HG03108 (cell line): Measurements from ENCODE around the gene ZNF77.
"Not testable (repeated sequence)": the region's sequence is repeated elsewhere in the genome, so short reads cannot be mapped to it uniquely, and the experiment has no call there.

Source experiments
- ATAC-seq: cut with Tn5 transposase; IDR thresholded peaks from one replicate; pipeline ENCODE4 v1.9.1; 2021; ENCODE audit warnings: moderate library complexity; ENCODE audit not compliant: unreplicated experiment

The ZNF77 gene

GRCh38 chr19:2923510-2923909, 21.3 kb downstream of the ZNF77 start:
- no peak for ATAC-seq

GRCh38 chr19:2922987-2923386, 21.8 kb downstream of the ZNF77 start:
- ATAC-seq = no peak

- no peak for ATAC-seq
Observed at GRCh38 chr19:2917275-2918184, 27.2 kb downstream of the ZNF77 start.

GRCh38 chr19:2912306-2912705, 32.5 kb downstream of the ZNF77 start:
- no peak for ATAC-seq

GRCh38 chr19:2906631-2907195, 38.1 kb downstream of the ZNF77 start:
- no peak for ATAC-seq

- ATAC-seq = no peak
Observed at GRCh38 chr19:2905918-2906519, 38.8 kb downstream of the ZNF77 start.

- not testable (repeated sequence) for ATAC-seq
Observed at GRCh38 chr19:2903326-2903725, 41.4 kb downstream of the ZNF77 start.

GRCh38 chr19:2902590-2903218, 42.1 kb downstream of the ZNF77 start:
- no peak for ATAC-seq

- peak; percentile 90 for ATAC-seq
Observed at GRCh38 chr19:2900296-2901252, 44.2 kb downstream of the ZNF77 start, which contains the start of gene ZNF57. ZNF57 (plus strand) TSS chr19:2900928; CDS start chr19:2901046, 118 bp downstream.

- no peak for ATAC-seq
Observed at GRCh38 chr19:2896694-2897093, 48.1 kb downstream of the ZNF77 start.

GRCh38 chr19:2890531-2890930, 54.2 kb downstream of the ZNF77 start:
- ATAC-seq = not testable (repeated sequence)

GRCh38 chr19:2888731-2889224, 56.0 kb downstream of the ZNF77 start:
- ATAC-seq = no peak

- no peak for ATAC-seq
Observed at GRCh38 chr19:2887391-2887914, 57.3 kb downstream of the ZNF77 start.

- ATAC-seq = no peak
Observed at GRCh38 chr19:2885736-2886135, 59.0 kb downstream of the ZNF77 start.

- no peak for ATAC-seq
Observed at GRCh38 chr19:2883686-2884439, 60.9 kb downstream of the ZNF77 start.
